Measurements from ENCODE around the gene DHX38.
A peak's percentile ranks its signal among the peaks of the same experiment; 100 is the strongest.
"Not testable (repeated sequence)": the region's sequence is repeated elsewhere in the genome, so short reads cannot be mapped to it uniquely, and the experiment has no call there.

The DHX38 gene

DNA sequence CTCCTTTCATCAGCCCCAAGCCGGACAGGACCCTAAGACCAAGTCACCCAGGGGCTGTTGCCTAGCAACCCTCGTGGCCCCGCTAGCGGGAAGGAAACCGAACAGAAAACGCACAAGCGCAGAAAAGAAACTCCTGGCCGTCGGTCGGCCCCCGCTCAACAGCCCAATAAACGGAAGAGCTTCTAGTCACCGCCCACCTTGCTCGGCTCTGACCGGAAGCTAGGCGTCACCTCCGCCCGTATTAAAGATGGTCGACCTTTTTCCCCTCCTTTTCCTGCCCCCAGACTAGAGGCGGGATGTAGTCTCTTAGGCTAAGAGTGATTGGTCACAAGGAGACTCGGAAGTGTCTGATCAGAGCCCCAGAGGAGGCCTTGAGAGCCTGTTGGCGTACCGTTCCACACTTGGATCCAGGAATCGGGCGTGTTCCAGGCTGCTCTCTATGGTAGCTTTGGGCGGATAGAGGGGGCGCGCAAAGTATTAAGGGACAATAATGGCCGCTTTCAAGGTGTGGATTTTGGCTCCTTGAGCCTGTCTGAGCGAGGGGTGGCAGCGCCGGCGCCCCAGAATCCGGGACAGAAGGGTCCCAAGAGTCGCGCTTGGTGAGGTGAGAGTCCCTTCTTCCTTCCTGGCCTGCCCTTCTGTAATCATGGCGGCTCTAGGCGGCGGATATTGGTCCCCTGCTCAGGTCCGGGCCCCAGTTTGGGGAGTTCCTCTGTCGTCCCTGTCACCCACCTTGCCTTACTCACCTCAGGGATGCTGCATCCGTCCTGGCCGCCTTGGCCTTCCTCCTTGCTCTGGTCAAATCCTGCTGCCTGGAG lies at the start of gene DHX38, which contains the start of gene TXNL4B:
DHX38 (plus strand) TSS at position 400 of the 818 bp plus-strand sequence. CDS start 2,311 bp downstream, outside the sequence.
TXNL4B (minus strand) TSS at position 173 of the 818 bp plus-strand sequence. CDS start 2,871 bp downstream, outside the sequence.
- peak; percentile 82 for DNase-seq

DNA sequence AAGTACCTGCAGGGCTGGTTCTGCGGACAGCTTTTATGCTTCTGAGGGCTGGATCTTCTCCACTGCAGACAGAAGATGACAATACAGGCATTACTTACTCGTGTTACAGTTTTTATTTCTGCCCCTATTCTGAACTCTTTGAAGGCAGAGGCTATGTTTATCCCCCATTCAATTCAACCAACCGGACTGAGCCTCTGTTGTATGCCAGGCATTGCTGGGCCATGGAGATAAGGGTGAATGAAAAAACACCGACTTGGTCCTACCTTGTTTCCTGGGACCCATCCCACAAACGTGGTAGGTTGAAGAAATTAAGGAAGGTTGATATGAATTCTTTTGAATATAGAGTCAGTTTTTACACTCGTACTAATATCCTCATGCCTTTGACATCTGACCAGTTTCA lies 49.4 kb upstream of the DHX38 start:
- DNase-seq = no peak

DNA sequence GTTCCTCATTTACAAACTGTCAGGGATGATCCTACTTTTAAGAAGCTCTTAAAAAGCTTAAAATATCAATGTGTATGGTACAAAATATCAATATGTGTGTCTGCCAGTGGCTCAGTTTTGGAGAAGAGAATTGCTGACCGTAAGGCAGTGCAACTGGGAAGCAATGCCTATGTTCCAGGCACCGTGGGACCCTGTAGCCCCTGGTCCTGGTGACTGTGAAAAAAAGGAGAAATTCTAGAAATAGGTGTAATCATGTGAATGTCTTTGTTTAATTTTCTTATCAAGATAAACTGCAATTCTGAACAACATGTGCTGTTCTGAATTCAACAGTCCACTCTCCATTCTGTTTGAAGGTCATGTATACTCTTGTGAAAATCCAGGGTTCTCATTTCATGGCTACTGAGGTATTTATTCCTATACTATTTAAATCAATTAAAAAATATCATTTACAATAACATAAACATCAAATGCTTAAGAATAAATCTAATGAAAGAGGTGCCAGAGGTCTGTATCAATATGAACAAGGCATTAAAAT lies 48.8 kb upstream of the DHX38 start:
- DNase-seq = no peak

DNA sequence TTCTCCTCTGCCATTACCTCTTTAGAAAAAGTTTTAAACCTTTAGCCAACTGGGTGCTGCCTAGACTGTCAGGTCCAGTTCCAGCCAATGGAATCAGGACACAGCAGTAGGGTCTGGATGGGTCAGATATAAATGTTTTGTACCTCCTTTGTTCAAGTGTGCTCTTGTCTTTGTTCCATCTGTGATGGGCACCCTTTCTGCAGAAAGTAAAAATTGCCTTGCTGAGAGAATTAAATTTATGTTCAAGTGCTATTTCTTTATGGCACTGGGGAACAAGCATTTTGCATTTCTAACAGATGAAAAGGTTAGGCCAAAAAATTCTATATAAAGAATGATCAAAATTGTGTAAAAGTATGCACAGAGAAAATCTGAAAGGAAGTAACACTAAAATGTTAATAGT lies 44.5 kb upstream of the DHX38 start:
- DNase-seq = no peak

DNA sequence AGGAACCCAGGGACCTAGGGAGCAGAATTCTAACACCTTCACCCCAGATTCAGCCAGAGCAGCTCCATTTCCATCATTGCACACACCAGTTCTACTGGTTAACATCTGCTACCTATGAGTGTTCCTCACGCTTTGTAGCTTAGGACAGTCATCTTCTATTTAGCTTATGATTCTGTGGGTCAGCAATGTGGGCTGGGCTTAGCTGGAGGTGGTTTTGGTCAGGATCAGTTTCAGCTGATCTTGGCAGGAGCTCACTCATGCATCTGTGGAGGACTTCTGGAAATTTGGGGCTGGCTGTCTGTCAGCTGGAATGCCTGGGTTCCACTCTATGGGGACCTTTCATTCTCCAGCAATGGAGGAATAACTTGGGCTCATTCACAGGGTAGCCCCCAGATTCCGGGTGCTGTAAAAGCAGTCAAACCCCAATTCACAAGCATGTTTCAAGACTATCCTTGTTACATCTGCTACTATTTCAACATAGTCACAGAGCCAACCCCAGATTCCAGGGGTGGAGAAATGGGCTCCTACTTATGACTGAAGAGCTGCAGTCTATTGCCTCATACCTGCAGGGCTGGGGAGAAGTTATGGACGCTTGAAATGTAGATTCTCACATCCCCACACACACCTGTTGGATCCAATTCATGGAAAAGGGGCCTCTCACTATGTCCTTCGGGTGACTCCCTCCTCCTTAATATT lies 42.7 kb upstream of the DHX38 start:
- DNase-seq = no peak

DNA sequence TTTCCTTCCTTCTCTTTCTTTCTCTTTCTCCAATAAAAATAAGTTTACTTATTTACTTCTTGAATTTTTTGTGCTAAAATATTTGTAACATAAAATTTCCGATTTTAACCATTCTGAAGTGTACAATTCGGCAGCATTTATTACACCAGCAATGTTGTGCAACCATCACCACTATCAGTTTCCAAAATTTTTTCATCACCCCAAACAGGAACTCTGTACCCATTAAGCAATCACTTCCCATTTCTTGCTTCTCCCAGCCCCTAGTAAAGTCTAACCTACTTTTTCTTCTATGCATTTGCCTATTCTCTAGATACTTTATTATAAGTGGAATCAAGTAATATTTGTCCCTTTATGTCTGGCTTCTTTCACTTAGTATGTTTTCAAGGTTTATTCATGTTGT lies 41.8 kb upstream of the DHX38 start:
- no peak for DNase-seq

DNA sequence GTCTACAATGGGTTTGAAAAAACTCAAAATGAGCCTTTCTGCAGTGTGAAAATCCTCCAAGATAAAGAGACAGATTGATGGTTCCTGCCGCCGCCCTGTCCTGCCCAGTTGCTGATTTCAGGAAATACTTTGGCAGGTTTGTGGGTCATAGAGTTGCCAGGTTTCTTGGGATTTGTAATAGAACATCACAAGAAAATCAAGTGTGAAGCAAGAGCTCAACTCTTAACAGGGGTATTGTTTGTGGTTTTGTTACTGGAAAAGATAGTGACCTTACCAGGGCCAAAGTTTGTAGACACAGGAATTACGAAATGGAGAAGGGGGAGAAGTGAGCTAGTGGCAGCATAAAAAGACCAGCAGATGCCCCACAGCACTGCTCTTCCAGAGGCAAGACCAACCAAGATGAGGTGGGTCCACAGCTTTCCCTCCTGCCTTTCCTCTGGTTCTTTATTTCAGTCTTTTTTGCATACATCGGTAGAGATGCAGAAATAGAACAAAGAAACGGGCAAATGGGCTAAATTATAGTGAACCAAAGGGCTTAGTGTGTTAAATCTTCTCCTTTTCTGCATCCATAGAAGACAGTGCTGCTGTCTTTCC lies 39.3 kb upstream of the DHX38 start, which contains the start of gene HP:
HP (plus strand) TSS at position 252 of the 594 bp plus-strand sequence; CDS start at position 400, 148 bp downstream.
- DNase-seq = not testable (repeated sequence)

DNA sequence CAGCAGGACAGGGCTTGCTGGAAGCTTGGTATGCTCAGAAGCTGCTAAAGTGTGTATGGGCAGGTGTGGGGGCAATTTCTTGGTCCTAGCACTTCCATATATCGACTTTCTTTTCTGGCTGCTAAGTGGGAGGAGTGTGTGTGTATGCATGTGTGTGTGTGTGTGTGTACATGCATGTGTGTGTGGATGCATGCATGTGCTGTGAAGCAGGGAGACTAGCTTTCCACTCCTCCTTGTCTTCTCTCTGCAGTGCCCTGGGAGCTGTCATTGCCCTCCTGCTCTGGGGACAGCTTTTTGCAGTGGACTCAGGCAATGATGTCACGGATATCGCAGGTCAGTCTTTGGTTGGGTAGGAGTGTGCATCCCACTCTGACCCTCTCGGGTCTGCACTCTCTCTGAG lies 37.7 kb upstream of the DHX38 start:
- no peak for DNase-seq

DNA sequence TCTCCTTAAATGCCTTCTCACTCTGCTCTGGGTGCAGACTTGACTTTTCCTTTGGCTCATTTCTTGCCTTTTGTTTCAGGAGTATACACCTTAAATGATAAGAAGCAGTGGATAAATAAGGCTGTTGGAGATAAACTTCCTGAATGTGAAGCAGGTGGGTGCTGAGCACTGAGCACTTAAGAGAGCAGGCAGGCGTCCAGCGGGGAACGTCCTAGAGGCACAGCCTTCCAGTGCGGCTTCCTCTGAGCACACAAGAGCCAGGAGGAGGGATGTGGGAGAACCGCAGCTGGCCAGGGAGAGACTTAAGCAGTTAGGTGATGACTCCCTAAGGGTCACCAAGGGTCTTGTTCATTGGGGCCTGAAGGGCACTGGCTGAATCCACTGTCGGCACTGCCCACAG lies 36.3 kb upstream of the DHX38 start:
- not testable (repeated sequence) for DNase-seq

DNA sequence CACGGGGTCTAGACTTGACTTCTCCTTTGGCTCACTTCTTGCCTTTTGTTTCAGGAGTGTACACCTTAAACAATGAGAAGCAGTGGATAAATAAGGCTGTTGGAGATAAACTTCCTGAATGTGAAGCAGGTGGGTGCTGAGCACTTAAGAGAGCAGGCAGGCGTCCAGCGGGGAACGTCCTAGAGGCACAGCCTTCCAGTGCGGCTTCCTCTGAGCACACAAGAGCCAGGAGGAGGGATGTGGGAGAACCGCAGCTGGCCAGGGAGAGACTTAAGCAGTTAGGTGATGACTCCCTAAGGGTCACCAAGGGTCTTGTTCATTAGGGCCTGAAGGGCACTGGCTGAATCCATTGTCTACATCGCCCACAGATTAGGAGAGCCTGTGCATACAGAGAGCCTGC lies 34.6 kb upstream of the DHX38 start:
- not testable (repeated sequence) for DNase-seq

DNA sequence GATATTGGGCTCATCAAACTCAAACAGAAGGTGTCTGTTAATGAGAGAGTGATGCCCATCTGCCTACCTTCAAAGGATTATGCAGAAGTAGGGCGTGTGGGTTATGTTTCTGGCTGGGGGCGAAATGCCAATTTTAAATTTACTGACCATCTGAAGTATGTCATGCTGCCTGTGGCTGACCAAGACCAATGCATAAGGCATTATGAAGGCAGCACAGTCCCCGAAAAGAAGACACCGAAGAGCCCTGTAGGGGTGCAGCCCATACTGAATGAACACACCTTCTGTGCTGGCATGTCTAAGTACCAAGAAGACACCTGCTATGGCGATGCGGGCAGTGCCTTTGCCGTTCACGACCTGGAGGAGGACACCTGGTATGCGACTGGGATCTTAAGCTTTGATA lies 33.2 kb upstream of the DHX38 start:
- DNase-seq = no peak

DNA sequence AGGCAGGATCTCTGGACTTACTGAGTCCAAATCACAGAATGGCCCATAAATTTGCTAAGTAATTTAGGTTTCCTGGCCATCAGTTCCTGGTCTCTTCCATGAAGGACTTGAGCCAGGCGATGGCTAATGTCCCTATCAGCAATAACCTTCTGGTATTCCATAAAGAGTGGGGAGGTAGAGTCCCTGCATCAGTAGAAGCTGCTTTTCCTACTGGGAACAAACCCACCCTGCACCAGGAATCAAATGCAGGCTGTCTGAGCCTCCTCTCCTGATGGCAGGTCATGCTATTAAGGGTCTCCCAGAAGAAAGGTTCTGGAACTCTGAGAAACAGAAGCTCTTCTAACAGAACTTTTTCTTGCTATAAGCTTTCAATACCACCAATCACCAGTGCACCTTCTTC lies 32.1 kb upstream of the DHX38 start:
- DNase-seq = no peak

DNA sequence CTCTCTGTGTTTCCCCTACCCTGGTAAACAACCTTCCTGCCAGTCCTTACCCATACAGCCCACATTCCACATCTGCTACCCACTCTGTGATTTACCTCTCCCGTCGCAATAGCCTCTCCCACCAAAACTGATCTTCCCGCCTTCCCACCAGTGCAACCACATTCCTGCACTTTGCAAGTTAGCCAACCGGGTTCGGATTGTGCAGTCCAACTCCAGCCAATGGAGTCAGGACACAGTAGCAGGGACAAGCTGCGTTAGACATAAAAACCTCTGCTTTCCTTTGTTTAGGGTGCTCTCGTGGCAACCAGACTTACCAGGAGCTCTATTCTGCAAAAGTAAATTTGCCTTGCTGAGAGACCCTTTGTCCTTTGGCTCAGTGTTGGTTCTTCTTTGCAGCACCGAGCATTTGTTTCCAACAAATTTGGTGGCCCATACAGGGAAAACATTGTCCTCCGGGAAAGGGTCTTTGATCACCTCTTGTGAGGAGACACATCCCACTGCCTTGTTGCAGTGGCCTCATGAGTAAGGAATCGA lies 29.2 kb upstream of the DHX38 start:
- DNase-seq = no peak

DNA sequence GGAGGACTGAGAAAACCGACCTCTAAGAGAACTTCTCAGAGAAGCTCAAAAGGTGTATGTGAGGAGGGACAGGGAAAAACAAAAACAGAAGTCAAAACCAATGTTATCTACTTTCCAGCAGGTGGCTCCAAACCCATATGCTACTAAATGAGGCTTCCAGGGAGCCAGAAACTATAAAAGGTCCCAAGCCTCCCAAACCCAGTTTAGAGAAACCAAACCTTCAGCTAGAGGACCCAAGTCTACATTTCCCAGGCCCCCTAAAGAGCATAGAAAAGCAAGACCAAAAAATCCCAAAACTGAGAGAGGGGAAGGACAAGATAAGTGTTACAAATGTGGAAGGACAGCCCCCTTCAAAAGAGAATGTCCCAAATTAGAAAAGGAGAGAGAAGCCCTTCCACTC lies 26.9 kb upstream of the DHX38 start:
- DNase-seq = no peak

DNA sequence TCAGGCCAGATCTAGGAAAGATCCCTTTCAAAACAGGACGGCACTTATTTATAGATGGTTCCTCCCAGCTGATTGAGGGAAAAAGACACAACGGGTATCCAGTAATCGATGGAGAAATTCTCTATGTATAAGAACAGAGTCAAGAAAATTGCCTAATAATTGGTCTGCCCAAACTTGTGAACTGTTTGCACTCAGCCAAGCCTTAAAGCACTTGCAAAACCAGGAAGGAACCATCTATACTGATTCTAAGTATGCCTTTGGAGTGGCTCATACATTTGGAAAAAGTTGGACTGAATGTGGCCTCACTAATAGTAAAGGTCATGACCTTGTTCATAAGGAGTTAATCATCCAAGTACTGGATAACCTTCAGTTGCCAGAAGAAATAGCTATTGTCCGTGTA lies 24.7 kb upstream of the DHX38 start:
- no peak for DNase-seq

DNA sequence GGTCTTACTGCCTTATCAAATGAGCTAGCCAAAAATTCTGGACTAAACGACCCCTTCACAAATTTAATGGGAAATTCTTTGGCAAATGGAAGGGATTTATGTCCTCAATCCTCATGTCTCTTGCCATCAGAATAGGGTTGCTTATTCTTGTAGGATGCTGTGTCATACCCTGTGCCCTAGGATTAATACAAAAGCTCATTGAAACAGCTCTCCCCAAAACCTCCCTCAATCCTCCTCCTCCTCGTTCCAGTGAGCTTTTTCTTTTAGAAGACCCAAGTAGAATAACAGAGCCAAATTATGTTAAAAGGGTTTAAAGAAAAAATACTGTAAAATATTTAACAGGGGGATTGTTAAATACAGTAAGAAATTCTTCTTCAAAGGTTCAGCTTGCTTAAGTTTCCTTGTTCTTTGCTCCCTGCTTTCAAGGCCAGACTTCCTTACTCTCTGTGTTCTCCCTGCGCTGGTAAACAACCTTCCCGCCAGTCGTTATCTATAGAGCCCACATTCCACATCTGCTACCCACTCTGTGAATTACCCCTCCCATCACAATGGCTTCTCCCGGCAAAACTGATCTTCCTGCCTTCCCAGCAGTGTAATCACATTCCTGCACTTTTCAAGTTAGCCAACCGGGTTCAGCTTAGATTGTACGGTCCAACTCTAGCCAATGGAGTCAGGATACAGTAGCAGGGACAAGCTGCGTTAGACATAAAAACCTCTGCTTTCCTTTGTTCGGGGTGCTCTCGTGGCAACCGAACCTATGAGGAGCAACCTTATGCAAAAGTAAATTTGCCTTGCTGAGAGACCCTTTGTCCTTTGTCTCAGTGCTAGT lies 20.9 kb upstream of the DHX38 start:
- no peak for DNase-seq

DNA sequence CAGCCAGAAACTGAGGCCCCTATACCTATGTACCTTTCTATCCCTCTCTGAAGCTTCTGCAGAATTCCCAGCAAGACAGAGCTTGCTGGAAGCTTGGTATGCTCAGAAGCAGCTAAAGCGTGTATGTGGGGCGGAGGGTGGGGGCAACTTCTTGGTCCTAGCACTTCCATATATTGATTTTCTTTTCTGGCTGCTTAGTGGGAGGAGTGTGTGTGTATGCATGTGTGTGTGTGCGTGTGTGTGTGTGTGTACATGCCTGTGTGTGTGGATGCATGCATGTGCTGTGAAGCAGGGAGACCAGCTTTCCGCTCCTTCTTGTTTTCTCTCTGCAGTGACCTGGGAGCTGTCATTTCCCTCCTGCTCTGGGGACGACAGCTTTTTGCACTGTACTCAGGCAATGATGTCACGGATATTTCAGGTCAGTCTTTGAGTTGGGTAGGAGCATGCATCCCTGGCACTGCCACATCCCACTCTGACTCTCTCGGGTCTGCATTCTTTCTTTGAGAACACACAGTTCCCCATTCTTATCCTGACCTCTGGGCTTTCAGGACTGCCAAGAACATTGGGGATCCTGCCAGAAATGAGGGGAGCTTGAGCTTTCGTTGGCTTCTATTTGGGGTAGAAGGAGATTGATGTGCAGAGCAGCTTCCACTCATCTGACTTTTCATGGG lies 20.0 kb upstream of the DHX38 start:
- no peak for DNase-seq

DNA sequence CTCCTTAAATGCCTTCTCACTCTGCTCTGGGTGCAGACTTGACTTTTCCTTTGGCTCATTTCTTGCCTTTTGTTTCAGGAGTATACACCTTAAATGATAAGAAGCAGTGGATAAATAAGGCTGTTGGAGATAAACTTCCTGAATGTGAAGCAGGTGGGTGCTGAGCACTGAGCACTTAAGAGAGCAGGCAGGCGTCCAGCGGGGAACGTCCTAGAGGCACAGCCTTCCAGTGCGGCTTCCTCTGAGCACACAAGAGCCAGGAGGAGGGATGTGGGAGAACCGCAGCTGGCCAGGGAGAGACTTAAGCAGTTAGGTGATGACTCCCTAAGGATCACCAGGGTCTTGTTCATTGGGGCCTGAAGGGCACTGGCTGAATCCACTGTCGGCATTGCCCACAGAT lies 18.6 kb upstream of the DHX38 start:
- DNase-seq = not testable (repeated sequence)

DNA sequence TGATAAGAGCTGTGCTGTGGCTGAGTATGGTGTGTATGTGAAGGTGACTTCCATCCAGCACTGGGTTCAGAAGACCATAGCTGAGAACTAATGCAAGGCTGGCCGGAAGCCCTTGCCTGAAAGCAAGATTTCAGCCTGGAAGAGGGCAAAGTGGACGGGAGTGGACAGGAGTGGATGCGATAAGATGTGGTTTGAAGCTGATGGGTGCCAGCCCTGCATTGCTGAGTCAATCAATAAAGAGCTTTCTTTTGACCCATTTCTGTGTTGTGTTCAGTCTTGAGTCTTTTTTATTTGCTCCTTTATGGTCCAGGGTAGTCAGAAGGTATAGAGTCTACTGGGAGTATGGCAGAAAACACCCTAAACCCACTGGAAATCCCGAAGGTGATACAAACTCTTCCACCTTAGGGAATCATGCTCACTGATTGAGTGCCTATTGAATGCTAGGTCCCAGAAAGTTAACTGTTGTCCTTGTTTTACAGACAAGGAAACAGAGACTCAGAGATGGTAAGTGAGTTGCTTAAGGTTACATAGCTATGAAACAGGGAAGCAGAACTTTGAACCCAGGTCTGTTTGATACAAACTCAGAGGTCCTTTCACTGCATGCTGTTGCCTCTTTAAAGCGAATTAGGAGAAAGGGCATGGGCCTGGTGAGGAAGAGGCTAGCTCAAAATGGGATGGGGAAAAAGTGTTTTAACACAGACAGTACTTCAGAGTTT lies 16.5 kb upstream of the DHX38 start:
- not testable (repeated sequence) for DNase-seq

DNA sequence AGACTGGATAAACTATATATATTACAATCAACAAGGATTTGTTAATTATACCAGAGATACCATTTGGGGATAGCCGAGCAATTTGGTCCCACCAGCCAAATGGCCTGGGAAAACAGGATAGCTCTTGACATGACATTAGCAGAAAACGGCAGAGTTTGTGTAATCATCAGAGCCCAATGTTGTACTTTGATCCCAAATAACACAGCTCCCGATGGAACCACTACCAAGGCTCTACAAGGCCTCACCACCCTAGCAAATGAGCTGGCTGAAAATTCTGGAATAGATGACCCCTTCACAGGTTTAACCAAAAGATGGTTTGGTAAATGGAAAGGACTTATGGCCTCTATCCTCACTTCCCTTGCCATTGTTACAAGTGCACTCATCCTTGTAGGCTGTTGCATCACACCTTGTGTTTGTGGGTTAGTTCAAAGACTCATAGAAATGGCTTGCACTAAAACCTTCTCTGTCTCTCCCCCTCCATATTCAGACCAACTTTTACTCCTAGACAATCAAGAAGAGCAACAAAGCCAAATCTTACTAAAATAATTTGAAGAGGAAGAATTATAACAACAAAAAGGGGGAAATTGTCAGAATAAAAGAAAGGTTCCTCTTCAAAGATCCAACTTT lies 9.8 kb upstream of the DHX38 start:
- no peak for DNase-seq
